Ammon's horn (tissue), 1 donor: Measurements from ENCODE around the gene GPC3.
"Not testable (repeated sequence)": the region's sequence is repeated elsewhere in the genome, so short reads cannot be mapped to it uniquely, and the experiment has no call there.

Experiments
- DNase-seq: peaks from one replicate; pipeline ENCODE4 v3.0.0-alpha.2; 2016; ENCODE audit warnings: low spot score

GPC3 gene

DNA sequence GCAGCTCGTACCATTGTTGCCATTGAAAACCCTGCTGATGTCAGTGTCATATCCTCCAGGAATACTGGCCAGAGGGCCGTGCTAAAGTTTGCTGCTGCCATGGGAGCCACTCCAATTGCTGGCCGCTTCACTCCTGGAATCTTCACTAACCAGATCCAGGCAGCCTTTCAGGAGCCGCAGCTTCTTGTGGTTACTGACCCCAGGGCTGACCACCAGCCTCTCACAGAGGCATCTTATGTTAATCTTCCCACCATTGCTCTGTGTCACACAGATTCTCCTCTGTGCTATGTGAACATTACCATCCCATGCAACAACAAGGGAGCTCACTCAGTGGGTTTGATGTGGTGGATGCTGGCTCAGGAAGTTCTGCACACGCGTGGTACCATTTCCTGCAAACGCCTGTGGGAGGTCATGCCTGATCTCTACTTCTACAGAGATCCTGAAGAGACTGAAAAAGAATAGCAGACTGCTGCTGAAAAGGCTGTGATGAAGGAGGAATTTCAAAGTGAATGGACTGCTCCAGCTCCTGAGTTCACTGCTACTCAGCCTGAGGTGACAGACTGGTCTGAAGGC lies 222.3 kb downstream of the GPC3 start:
- not testable (repeated sequence) for DNase-seq

DNA sequence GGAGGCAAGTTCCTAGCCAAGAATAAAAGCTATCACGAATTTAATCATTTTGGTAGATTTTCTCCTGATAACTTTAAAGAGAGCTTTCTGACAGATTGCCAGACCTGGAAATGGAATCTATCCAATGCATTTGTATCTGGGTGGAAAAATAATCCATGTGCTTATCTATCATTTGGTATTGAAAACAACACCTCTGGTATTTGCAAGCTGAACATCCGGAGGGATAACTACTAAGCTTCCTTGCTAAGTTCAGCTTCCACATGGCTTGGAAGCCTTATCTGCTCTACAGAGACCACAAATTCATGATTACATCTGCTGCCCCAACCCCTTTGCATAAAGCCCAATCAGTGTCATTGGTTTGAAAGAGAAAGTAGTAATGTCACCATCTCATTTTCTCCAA lies 230.7 kb downstream of the GPC3 start:
- no peak for DNase-seq

DNA sequence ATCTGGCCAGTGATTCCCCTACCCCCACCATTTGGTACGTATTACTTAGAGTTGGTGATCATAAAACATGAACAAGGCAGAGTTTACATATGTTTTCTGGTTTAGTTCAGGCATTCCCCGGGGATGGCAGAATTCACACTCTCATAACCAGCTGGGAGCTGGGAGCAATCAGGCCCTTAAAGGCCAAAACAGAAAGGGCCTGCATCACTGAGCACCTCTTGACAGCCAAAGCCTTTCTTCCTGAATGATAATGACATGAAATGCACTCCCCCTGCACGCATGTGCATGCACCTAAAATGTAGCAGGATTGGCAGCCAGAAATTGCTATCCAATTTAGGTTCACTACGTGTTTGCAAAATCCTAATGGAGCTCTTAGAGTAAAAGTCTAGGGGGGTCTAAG lies 235.4 kb downstream of the GPC3 start:
- DNase-seq = no peak

DNA sequence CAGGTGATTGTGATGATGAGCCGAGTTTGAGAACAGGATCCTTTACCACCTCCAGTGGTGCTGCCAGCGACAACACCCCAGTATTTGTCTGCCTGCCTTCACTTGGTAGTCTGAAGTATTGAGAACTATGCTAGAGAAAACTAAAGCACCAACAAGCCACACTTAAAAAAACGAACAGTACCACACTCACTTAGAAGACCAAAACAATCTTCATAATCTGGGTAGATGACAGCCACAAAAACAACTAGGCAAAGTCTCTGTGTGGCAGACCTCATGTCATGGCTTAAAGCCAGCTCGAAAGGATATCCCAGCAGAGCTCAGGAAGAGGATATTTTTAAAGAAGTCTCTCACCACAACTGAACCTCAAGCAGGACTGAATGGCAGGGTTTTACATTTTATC lies 236.0 kb downstream of the GPC3 start:
- no peak for DNase-seq

DNA sequence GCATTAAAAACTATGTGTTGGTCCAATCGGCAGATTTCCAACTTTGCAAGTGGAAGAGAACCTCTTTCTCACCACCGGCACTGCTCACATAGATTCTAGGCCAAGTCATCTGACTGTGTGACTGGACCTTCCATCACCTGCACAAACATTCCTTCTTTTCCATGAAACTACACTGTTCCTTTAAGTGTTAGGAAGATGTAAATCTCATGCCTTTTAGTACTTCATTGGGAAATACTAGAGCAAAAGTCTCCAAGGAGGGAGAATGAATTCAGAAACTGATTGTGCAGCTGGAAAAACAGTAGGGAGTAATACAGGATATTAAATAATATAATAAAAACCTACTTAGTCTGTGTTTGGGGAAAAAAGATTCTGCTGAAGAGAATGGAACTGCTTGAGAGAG lies 238.2 kb downstream of the GPC3 start:
- no peak for DNase-seq

DNA sequence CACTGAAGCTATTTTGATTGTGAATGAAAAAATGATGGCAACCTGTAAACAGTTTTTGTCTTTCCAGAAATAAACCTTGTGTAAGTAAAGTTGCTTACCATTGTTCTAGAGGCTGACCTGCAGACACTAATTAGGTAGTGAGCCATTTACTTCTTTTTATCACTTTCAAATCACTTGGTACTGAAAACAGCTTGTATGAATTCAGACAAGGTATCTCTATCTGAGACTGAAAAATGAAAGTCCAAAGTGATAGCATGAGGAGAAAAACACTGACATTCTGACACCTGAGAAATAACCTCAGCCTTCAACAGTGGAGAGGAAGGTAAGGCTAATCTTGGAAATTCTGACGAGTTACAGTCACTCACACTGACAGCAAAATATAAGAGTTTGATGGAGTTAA lies 238.8 kb downstream of the GPC3 start:
- DNase-seq = no peak

DNA sequence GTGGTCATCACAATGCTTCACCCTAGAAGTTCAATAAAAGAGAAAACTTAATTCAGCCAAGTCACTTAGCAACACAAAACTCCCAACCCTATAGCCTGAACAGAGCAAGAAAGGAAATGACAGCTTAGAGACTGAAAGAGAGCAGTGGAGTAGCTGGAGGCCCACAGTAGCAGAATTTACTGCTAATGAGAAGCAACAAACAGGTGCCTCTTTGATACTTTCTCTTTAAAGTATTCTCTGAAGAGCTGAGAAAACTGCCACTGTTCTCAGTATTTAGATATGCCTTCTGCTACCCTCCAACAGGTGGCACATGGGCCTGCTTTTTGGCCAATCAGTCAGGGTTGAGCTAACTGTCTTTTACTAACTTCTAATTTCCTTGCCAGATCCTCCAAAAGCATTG lies 240.0 kb downstream of the GPC3 start:
- DNase-seq = no peak

DNA sequence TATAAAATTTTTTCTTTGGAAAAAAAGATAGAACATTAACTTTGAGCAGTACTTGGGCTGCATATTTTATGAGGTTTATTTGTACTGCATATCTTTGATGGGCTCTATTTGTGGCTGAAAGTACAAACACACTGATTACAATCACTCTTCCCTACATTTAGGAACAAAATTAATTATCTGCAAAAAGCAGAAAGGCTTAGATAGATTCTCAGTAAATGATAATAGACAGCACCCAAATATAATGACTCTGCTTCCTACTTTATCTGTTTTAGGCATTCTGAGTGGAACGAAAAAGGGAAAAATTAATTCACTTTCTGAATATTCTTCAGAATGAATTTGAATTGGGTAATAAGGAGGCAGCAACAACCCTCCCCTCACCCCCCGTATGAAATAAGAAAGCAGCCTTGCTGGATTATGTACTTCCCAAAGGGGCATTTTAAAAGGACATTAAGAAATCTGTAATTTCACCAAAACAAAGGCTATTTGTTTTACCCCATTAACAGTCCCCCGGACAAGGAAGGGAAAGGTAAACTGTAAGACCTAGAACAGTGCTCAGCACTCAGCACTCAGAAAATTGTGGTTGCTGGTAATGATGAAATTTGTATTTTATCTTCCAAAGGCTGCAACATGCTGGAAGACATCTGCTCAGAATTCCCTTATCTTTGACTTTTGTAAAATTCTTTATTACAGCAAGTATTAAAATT lies 242.6 kb downstream of the GPC3 start:
- no peak for DNase-seq

DNA sequence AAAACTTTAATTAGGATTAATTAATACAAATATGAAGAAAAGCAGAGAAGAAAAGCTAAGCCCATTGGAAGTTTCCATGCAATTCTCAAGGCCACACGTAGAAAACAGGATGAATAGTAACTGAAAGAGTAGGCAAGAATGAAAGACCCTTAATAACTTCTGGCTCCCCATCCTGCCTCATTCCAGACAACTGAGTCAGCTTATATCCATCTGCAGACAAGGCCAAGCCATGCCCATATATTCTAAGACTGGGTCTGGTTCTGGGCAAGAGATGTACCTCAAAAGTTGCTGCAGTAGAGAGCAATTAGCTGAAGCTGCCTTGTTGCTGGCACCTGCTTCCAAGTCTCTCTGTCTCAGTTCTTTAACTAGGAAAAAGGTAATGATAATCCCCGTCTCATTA lies 244.1 kb downstream of the GPC3 start:
- DNase-seq = no peak

DNA sequence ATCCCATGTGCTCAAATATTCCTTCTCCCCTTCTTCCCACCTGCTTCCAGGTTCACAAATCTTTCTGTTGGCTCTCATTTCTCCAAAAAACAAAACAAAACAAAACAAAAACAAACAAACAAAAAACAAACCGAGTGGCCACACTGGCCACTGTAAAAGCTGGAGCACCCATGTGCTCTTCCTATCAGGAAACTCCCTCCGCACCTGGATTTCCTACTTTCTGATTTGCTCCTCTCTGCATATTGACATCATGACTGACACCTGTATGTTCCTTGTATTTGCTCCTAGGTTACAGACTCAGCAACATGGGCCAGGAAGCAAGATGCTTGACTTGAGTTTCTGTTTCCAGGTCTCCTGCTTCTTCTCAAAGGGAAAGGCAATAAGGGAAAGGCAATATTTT lies 258.8 kb downstream of the GPC3 start:
- no peak for DNase-seq

DNA sequence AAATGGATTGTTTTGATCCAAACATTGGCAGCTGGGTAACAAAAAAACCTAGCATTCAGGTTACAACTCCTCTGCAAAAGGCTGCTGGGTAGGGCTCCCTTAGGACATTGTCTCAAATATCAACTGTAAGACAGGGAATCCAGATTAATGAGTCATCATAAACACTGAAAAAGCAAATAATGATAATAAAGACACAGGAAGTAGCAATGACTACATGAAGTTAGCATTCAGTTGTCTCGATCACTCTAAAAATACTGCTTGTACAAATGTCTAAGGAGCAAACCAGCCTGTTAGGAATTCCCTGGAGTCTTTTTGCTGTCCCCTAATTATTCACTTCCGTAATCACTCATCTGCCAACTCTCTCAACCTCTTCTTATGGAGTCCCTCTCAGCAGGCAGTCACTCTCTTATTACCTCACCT lies 259.2 kb downstream of the GPC3 start:
- DNase-seq = no peak

DNA sequence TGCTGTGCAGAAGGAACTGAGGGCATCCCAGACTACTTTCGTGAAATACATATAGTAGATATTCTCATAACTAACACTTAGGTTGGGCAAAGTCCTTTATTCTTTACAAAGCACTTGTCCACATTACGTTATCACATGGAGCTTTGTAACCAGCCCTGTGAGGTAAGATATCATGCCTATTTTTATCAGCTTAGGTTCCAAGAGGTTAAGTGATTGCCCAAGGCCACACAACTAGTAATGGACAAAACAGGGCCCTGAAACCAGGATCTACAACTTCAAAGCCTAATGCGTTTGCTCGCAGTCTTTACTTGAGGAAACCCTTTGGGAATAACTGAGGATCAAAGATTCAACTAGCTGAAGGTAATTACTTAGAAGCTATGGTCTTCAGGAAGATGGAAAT lies 261.5 kb downstream of the GPC3 start:
- DNase-seq = no peak

DNA sequence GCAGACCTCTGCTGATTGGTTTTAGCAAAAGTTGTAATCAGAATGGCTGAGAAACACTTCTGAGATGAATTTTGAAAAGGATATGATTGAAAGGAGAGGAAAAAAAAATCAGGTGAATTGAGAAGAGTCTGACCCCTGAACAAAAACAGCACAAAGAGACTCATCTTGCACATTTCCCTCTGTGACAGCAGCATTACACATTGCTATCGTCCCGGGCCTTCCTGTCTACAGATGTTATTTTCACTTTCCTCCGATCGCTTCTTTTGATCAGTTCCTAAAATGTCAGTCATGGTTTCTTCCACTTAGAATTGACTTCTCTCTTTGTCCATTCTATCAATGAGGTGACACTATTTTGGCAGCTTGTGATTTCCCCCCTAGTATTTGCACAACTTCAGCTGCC lies 262.6 kb downstream of the GPC3 start:
- DNase-seq = no peak

DNA sequence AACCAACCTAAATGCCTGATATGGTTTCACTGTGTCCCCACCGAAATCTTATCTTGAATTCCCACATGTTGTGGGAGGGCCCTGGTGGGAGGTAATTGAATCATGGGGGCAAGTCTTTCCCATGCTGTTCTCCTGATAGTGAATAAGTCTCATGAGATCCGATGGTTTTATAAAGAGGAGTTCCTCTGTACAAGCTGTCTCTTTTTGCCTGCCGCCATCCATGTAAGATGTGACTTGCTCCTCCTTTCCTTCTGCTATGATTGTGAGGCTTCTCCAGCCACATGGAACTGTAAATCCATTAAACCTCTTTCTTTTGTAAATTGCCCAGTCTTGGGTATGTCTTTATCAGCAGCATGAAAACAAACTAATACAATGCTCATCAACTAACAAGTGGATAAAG lies 265.1 kb downstream of the GPC3 start:
- DNase-seq = not testable (repeated sequence)

DNA sequence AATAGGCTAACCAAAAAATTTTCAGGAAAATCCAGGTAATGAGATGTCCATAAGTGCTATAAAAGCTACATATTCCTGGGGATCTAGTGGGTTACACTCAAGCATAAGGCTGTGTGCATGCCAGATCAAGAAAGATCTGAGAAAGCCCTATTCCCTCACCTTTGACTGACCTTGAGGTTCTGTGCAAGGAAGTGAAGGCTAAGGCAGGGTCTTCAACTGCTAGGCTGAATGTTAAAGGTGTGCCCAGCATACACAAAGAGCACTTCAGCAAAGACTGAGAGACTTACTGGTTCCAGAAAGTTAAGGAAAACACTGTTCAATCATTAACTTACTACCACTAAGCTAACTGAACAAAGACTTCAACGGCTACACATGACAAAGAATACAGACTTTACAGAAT lies 269.7 kb downstream of the GPC3 start:
- DNase-seq = no peak

DNA sequence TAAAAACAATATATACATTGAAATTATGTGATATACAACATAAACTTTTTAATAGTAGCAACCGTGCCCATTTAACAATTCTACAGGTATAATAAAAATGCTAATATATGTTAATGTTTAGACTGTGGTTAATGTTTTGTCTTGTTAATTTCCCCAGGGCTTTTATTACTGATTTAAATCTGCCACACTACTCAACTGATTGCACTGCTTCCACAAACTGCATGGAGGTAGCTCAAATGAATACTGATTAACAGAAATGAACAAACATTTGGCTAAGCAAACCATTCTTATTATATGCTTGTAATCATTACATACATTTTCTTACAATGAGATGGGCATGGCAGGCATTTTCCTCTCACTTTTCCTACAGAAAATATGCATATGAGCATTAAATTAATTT lies 275.9 kb downstream of the GPC3 start:
- DNase-seq = no peak

DNA sequence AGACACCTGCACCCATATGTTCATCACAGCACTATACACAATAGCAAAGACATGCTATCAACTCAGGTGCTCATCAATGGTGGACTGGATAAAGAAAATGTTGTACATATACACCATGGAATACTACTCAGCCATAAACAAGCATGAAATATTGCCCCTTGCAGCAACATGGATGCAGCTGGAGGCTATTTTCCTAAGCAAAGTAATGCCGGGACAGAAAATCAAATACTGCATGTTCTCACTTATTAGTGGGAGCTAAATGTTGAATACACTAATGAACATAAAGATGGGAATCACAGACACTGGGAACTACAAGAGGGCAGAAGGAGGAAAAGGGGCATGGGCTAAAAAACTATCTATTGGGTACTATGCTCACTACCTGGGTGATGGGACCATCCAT lies 278.5 kb downstream of the GPC3 start:
- no peak for DNase-seq

DNA sequence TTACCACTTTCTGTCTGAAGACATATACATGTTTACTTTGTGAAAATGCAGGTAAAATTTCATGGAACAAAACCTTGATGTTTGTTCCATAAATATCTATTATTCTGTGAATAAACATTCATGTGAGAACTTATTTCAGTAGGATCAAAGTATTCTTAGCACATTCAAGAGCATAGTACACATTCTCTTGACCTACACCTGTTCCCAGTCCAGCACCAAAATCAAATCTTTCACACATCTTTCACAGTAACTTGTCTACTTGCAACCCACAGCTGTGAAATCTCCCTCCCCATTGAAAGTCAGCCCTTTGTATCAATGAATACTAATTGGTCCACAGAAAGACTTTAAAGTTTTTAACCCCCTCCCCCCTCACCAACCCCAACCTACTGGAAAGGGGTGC lies 283.2 kb downstream of the GPC3 start:
- no peak for DNase-seq

DNA sequence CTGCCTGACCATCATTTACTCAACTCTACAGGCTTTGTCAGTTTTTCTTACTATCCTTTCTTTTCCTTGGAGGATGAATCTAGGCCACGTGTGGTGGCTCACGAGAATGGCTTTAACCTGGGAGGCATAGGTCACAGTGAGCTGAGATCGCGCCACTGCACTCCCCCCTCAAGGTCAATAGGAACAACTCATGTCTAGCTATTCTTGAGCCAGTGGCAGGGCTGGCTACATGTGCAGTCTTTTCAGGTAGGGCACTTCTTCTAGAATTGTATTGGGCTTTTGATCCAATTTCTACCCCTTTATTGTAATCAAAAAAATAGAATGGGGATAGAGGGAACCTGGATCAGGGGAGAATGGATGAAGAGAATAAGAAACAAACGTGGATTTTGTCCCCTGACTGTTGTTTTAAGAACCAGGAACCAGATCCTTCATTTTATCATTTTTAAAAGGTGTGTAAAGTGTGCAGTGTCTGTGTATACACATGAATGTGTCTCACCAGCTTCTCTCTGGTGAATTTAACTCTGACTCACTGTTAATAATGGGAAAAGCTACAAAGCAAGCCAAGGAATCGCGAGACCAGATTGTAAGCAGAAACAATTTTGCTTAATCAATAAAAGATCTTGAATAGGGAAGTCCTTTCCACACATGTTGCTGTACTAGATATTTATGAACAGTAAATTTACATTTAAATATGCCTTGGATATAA lies 286.2 kb downstream of the GPC3 start:
- DNase-seq = no peak

DNA sequence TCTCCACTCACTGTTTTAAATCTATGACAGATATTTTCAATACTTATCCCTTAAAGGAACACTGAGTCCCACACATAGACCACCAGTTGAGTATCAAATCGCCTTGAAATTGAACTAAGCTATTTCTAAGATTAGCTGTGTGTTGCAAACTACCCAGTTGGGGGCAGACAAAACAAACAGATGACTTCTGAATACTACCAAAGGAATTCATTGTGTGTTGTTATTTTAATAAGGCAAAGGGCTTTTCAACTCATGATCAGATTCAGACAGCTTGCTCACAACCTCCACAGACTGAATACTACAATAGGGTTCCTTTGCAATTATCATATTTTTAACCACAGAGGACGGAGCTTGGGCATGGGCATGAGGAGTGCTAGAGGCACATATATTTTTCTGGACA lies 287.1 kb downstream of the GPC3 start:
- DNase-seq = peak; percentile 21

DNA sequence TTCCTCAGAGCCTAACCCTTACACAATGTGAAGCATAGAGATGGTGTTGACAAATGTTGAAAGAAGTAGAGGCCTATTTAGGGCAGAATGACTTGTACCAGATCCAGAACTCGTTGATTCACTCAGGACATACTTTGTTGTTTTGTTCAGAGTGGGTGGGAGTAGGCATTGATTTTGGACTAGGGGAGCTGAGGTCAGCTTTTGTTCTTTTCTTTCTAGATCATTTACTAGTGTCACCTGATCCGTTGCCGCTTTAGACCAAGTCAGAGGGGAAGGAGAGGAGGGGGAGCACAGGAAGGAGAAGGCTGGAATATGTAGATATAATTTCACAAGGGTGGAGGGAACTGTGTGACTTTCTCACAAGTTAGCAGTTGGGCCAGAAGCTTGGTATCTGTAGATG lies 287.7 kb downstream of the GPC3 start:
- no peak for DNase-seq

DNA sequence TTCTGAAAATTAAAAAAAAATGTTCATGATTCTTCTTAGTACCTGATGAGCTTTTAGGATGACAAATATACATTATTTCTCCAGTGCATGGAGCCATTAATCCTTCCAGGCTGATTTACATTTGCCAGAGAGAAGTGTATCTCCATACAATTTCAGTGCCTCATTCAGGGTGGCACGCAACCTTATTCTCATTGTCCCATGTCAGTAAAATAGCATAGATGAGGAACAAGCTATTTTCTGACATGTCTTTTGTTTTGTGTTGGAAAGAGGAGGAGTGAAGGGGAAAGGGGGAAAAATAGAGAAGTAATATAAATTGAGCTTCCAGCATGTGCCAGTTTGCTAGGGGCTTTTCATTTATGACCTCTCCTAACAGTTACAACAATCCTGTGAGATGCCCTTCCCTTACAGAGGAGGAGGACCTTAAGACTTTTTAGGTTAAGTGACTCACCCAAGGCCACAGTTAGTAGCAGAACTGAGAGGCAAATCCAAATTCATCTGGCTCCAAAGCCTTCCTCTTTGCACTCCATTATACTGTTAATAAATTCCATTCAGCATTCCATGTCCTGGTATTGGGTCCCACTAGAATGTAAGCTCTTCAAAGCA lies 295.3 kb downstream of the GPC3 start:
- DNase-seq = no peak

DNA sequence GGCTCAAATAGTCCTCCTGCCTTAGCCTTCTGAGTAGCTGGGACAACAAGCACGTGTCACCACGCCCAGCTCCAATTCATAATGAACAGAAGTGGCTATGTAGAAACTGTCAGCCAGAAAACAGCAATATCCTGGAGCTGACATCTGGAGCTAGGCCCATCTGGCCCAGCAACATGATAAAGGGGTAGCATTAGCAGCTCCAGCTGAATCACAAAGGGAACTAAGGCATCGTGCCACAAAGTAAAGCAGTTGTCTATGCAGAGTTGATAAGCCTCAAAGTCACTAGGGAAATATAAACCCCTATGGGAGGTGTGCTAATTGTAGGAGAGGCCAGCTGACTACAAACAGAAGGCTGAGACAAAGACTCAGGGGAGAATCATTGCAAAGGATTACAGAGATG lies 299.6 kb downstream of the GPC3 start:
- DNase-seq = no peak
